NCI-H2227 (cell line): ENCODE data around the gene SSU72.
"Not testable (repeated sequence)": the region's sequence is repeated elsewhere in the genome, so short reads cannot be mapped to it uniquely, and the experiment has no call there.

Experiments used
- DNase-seq: peaks from one replicate; lab custom pipeline; 2025; ENCODE audit not compliant: unreplicated experiment; lab: John Stamatoyannopoulos, UW

SSU72 gene

DNA sequence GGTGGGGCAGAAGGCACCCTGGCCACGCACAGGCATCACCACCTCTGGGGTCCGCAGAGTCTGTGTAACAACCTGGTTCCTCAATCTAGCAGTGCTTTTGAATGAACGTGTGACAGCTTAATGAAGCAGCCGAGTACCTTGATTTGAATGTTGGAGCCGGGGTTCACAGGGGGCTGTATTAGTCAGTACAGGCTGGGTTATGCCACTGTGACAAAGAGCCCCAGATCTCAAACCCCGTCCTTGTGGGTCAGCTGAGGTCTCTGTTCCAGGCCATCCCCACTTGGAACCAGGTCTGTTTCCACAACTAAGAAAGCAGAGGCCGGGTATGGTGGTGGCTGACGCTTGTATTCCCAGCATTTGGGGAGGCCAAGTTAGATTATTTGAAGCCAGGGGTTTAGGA lies 44.7 kb downstream of the SSU72 start:
- DNase-seq = no peak

DNA sequence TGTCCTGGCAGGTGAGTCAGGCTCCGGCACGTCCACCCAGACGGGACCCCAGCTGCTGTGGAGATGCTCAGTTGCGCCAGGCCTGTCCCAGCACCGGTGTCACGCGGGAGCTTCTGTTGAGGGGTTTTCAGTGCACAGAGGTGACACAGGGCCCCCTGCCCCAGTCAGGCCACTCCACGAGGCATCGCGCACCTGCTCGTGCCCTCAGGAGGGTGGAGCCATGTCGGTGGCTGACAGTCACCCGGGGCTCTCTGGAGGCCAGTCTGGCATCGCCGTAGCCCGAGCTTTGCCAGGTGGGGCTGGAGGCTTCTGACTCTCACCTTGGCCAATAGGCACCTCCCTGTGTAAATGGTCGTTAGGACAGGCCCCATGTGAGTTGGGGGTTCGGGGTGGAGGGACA lies 45.3 kb downstream of the SSU72 start:
- no peak for DNase-seq

DNA sequence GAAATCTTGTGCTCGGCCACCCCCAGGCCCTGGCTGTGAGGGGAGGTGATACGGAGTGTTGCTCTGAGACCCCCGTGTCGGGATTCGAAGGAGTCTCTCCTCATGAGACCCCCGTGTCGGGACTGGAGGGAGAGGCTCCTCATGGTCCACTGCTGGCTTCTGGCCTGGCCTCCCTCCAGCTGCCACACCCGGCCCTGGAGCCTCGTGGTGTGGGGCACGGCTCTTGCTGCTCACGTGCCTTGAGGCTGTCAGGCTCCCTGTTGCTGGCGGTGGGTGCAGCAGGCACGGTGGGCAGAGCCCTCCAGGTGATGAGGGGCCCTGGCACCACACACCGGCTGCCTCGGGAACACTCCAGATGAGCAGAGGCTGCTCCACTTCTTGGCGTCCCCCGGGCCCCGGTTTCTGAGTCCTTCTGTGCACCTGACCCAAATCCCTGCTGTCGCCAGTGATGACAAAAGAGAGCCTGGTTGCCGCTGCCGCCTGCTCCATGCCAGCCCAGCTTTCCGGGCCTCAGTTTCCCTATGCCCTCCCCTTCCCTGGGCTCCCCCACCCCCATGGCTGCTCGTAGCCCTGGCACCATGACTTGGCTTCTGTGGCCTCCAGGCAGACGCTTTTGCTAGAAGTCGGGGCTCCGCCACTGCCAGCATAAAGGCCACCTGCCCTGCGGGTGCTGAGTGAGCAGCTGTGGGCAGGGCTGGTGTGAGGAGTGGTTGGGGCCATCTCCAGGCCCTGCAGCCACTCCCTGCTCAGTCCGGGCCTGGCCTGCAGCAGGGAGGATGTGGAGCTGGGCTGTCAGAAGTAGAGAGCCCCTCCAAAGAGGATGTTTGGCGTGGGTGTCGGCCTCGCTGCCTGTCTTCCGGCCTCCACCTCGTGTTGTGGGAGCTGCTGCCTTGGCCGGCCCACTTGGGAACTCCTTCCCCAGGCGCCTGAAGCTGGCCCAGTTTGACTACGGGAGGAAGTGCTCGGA lies 46.1 kb downstream of the SSU72 start:
- no peak for DNase-seq

DNA sequence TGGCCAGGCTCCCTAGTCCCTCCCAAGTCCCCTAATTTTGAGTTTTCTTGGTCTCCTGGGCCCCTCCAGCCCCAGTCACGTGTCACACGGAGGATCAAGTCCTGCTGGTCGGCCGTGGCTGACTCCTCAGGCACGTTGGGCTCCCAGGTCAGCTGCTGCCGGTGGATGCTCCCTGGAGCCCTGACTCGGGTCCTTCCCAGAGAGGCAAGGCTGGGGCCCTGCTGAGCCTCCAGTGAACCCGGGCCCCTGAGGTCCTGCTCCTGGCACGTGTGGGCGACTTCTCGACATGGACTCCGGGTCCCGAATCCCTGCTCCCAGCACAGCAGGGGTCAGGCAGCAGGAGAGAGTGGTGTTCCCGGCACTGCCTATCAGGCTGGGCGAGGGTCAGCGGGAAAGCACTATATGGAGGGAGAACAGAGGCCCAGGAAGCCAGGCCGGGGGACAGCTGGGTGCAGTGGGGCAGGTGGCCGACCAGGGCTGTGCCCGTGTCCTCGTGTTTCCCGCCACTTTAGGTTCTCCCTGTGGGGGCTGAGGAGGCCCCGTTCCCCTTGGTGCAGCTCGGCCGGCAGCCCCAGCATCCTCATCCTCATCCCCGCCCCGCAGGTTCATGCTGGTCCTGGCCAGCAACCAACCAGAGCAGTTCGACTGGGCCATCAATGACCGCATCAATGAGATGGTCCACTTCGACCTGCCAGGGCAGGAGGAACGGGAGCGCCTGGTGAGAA lies 47.4 kb downstream of the SSU72 start:
- no peak for DNase-seq

DNA sequence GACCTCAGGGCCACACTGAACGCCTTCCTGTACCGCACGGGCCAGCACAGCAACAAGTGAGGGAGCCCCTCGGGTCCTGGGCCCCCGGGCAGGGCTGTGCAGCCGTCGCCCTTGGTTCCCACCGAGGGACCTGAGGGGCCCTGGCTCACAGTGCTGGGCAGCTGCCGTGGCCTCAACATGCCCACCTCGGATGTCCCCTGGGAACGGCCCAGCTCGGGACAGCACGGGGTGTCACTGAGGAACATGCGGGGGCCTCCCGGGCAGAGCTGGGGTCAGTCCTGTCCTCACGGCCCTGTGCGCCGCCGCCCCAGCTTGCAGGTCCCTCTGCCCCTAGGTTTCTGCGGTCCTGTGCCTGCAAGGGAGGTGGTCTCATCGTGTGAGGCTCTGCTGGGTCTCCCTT lies 48.2 kb downstream of the SSU72 start:
- DNase-seq = not testable (repeated sequence)

DNA sequence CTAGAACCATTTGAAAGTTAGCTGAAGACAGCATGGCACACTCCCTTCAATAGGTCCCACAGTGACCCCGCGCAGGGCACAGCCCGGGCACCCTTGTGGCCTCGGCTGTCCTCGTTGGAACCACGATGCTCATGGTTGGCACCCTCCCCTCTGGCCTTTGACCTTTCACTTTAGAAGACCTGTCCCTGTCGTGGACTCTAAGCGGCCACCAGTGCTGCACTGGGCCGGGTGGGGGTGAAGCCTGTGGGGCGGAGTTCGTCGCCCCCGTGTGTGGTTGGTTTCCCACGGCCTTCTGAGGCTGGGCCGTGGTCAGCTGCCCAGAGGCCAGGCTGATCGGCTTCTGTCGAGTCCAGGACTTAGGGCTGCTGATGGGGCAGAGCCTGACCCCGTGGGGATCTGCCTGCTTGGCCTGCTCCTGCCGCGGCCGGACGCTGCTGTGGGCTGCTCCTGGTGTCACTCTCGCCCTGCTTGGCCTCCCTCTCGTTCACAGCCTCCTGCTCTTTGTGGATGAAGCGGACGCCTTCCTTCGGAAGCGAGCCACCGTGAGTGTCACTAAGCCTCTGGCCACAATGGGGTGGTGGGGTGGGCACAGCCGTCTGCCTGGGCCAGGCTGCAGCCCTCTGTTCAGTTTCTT lies 49.8 kb downstream of the SSU72 start:
- DNase-seq = not testable (repeated sequence)

DNA sequence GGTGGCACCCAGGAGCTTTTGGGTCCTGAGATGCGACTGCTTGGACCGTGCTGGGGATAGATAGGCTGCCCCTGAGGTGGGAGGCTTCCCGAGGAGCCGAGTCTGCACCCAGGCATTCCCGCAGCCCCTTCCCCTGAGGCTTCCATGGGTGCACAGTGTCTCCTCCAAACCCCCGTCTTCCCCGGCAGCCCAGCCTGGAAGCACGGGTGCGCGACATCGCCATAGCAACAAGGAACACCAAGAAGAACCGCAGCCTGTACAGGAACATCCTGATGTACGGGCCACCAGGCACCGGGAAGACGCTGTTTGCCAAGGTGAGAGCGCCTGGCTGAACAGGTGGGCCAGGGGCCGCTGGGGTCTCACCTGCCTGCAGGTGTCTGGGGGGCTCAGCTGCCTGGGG lies 51.0 kb downstream of the SSU72 start:
- DNase-seq = not testable (repeated sequence)

DNA sequence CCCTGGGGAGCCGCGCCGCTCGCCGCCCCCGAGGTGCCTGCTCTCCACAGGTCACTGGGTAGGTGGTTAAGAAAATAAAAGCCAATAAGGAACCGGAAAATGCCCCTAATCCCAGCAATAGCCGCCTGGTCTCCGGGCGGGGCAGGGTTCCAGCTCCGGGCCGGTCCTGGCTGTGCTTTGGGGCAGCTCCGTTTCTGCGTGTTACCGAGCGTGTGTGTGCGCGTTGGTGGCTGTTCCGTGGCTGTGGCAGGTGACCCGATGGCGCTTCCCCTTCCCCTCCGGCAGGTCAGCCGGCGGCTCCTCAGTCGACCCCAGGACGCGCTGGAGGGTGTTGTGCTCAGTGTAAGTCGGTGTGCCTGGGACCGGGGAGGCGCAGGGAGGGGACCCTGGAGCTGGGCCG lies 51.4 kb downstream of the SSU72 start:
- DNase-seq = not testable (repeated sequence)

DNA sequence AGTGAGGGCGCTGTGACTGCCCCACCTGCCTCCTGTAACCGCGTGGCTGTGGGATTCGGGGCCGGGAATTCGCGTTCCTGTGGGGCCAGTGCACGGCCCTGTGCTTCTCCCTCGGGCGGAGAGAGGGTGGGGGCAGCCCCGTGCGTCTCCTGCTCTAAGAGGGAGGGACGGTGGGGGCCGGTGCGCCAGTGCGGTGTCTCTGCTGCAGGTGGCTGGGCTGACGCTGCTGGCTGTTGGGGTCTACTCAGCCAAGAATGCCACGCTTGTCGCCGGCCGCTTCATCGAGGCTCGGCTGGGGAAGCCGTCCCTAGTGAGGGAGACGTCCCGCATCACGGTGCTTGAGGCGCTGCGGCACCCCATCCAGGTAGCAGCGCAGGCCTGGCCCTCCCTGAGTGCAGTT lies 52.1 kb downstream of the SSU72 start:
- not testable (repeated sequence) for DNase-seq

DNA sequence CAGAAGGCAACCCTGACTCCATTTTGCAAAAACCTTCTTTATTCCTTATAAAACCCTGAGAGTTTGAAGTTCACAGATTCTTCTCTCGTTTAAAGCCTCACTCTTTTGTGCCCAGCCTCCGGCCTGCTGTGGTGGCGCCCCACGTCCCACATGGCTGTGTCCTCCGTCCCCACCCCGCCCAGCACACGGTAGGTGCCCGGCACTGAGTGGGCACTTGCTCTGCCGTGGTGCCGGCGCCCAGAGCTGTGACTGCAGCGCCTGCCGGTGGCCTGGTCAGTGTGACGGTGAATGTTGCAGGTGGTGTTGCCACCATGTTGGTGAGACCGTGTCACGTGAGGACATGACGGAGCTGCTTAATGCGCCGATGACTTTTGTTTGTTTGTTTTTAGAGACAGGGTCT lies 53.3 kb downstream of the SSU72 start:
- DNase-seq = no peak

DNA sequence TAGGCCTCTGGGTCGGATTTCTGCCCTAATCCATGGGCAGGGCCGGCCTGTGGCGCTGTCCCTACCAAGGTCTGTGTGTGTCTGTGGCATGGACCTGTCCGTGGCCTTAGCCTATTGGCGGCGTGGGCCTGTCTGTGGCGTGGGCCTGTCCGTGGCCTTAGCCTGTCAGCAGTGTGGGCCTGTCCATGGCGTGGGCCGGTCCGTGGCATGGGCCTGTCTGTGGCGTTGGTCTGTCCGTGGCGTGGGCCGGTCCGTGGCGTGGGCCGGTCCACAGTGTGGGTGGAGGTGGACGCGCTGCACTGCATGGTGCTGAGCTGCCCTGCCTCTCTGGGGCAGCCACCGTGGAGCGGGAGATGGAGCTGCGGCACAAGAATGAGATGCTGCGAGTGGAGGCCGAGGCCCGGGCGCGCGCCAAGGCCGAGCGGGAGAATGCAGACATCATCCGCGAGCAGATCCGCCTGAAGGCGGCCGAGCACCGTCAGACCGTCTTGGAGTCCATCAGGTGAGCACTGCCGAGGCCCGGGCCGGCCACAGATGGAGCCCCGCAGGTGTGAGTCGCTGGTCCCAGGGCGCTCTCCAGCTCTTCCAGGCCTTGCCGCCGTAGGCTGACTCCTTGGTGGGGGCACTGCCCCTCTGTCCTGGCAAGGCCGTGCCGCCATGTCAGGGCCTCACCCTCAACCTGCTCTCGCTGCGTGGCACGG lies 54.7 kb downstream of the SSU72 start:
- DNase-seq = not testable (repeated sequence)

DNA sequence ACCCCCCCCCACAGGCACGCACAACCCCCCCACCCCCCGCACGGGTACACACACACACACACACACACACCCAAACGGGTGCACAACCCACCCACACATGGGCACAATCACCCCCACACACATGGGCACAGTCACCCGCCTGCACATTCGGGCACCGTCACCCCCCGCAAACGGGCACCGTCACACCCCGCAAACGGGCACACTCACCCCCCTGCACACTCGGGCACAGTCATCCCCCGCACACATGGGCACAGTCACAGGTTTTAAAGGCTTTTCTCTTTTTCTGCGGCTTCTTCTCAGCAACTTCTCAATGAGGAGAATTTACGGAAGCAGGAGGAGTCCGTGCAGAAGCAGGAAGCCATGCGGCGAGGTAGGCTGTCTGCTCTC lies 56.0 kb downstream of the SSU72 start:
- not testable (repeated sequence) for DNase-seq

DNA sequence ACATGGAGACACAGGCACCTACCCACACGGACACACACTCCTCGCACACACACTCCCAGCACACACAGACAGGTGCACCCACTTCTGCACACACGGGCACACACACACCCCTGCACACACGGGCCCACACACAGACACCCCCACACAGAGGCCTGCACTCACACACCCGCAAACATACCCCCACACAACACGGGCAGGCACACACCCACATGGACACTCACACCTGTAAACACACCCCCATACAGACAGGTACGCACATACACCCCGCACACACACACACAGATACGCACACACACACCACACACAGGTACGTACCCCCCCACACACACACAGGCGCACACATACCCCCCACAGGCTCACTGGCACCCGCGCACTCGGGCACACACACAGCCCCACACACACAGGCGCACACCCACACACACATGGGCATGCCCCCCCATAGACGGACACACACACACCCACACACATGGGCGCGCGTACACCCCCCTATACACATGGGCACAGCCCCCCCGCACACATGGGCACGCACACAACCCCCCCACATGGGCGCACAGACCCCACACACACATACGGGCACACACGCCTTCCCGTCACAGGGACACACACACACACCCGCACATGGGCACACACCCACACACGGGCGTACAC lies 56.6 kb downstream of the SSU72 start:
- DNase-seq = no peak

DNA sequence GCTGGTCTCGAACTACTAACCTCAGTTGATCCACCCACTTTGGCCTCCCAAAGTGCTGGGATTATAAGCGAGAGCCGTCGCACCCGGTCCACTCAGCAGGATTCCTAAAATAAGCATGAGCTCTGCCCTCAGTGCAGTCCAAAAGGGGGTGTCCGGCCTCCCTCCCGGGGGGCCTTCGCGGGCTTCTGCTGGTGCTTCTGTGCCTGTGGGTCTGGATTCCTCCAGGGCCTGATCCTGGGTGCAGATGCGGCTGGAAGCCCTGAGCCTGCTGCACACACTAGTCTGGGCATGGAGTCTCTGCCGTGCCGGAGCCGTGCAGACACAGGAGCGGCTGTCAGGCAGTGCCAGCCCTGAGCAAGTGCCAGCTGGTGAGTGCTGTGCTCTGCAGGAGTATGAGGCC lies 57.7 kb downstream of the SSU72 start:
- DNase-seq = not testable (repeated sequence)

DNA sequence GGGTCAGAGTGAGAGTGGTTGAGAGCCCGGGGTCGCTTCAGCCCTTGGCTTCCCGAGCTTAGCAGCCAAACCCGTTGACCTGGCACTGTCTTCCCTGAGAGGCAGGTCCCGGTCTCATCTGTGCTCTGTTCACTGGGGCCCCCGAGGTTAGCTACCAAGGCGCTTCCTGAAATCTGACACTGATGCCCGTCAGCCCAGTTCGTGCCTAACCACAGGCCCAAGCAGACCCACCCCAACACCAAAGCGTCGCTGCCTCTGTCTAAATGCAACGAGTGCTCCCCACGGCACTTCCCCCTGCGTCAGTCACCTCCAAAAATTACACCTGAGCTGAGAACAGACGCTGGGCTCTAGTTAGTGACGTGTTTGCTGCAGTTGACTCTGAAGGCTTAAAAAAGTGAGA lies 60.3 kb downstream of the SSU72 start:
- DNase-seq = not testable (repeated sequence)

DNA sequence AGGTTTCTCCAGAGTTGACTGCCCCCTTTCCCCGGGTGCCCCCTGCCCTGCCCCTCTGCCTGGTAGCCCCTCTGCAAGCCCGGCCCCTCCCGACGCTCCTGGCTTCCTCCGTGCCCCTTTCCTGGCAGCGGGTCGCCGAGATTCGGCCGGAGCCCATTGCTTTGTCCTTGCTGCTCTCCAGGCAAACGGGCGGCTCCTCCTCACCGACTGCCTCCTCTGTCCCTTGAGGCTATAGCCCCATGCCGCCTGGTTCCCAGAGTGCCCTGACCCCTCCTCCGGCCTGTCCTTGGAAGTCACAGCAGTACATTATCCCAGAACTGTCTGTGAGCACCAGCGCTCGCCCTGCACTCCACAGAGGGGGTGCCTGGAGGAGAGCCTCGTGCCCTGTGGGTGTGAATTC lies 61.0 kb downstream of the SSU72 start:
- not testable (repeated sequence) for DNase-seq

DNA sequence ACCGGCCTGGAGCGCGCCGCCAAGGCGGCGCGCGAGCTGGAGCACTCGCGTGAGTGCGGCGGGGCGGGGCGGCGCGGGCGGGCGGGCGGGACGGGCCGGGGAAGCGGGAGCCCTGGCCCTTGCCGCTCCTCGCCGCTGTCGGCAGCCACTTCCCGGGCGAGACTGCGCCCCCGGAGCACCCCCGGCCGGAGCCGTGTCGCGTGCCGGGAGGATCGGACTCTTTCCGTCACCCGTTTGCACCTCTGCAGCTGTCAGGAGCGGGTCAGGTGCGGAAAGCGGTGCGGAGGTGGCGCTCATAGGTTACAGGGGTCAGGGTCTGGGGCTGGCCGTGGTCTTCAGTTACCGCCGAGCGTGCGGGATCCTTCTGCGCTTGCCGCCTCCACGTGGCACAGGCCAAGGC lies 62.2 kb downstream of the SSU72 start:
- DNase-seq = not testable (repeated sequence)

DNA sequence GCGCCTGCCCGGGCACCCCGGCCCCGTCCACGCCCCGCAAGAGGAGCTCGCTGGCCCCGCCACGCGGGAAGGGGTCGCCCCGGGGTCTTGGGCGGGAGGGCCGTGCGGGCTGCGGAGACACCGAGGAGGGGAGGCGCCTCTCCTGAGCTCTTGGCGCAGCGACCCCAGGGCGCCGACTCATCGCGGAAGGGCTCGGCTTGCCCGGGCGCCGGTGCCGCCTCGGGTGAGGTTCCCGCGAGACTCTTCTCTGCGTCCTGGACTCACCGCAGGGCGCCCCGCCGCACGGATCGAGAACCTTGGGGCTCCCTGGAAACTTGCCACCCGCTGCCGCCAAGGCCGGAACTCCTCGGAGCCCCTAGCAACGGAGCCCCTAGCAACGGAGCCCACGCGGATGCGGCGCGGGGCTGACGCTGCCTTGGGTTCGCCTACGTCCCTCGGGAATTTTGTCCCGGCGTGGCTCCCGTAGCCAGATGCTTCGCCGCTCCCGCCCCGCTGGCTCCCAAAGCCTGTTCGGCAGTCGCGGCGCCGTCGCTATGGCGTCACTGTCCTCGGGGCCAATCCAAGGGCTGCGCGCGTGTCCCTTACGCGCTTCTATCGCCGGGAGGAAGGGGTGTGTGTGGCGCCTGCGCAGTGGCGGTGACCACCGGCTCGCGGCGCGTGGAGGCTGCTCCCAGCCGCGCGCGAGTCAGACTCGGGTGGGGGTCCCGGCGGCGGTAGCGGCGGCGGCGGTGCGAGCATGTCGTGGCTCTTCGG lies 63.0 kb downstream of the SSU72 start, which contains the start of gene ATAD3A:
ATAD3A (plus strand) TSS at position 630 of the 753 bp plus-strand sequence; CDS start at position 737, 107 bp downstream.
- DNase-seq = peak; percentile 99

DNA sequence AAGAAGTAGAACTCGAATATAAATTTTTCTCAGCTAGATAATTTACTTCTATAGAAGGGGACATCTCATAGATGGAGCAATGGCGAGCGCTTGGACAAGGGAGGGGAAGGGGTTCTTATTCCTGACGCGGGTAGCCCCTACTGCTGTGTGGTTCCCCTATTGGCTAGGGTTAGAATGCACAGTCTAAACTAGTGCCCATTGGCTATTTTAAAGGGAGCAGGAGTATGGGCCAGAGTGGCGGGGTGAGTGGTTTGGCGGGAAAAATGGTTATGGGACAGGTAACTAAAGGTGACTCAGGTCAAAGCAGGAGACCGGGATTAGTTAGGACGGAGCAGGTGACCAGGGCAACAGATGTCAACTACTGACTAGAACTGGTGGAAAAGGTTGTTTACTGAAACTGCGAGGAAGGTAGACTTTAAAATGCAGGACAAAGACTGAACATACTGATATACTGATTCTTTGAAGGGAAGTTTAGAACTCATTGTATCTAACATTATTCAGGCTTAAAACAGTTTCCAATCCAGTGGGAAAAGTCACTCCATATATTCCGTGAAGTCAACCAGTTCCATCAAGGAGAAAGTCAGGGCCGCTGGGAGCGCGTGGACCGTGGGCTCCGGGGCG lies 63.6 kb downstream of the SSU72 start:
- DNase-seq = peak; percentile 81
